Inflammatory macrophage treated with lipopolysaccharide for 4 hours (primary cell): ENCODE measurements around the gene TRIM37.
A peak's percentile ranks its signal among the peaks of the same experiment; 100 is the strongest.
"Not testable (repeated sequence)": the region's sequence is repeated elsewhere in the genome, so short reads cannot be mapped to it uniquely, and the experiment has no call there.

Experiments
- DNase-seq: peaks from one replicate; pipeline ENCODE4 v3.0.0-alpha.2; 2020

The TRIM37 gene

GRCh38 chr17:59108400-59109102 lies 1.9 kb upstream of the TRIM37 start:
- no peak for DNase-seq

GRCh38 chr17:59107306-59107670 lies 608 bp upstream of the TRIM37 start:
- DNase-seq: no peak

GRCh38 chr17:59105852-59106462 lies 723 bp downstream of the TRIM37 start:
- peak; percentile 15 for DNase-seq

- no peak for DNase-seq
These were observed 5.5 kb downstream of the TRIM37 start for GRCh38 chr17:59101178-59101577.

- no peak for DNase-seq
These were observed 8.8 kb downstream of the TRIM37 start for GRCh38 chr17:59097876-59098275.

GRCh38 chr17:59094861-59095530 lies 11.7 kb downstream of the TRIM37 start:
- DNase-seq: no peak

GRCh38 chr17:59093702-59094231 lies 12.9 kb downstream of the TRIM37 start:
- no peak for DNase-seq

GRCh38 chr17:59093145-59093701 lies 13.5 kb downstream of the TRIM37 start:
- DNase-seq: no peak

- not testable (repeated sequence) for DNase-seq
These were observed 16.1 kb downstream of the TRIM37 start for GRCh38 chr17:59090593-59090992.

- no peak for DNase-seq
These were observed 22.5 kb downstream of the TRIM37 start for GRCh38 chr17:59084154-59084553.

GRCh38 chr17:59074494-59074893 lies 32.2 kb downstream of the TRIM37 start:
- DNase-seq: no peak

GRCh38 chr17:59073972-59074371 lies 32.7 kb downstream of the TRIM37 start:
- DNase-seq: no peak

GRCh38 chr17:59069856-59070255 lies 36.8 kb downstream of the TRIM37 start:
- no peak for DNase-seq

GRCh38 chr17:59067756-59068155 lies 38.9 kb downstream of the TRIM37 start:
- no peak for DNase-seq

- DNase-seq: no peak
These were observed 39.3 kb downstream of the TRIM37 start for GRCh38 chr17:59067340-59067739.

GRCh38 chr17:59062509-59062908 lies 44.2 kb downstream of the TRIM37 start:
- DNase-seq: no peak

GRCh38 chr17:59056857-59057256 lies 49.8 kb downstream of the TRIM37 start:
- no peak for DNase-seq

- DNase-seq: no peak
These were observed 56.9 kb downstream of the TRIM37 start for GRCh38 chr17:59049798-59050197.

GRCh38 chr17:59047616-59048015 lies 59.1 kb downstream of the TRIM37 start:
- no peak for DNase-seq

- DNase-seq: no peak
These were observed 60.5 kb downstream of the TRIM37 start for GRCh38 chr17:59046192-59046591.

GRCh38 chr17:59038734-59039133 lies 67.9 kb downstream of the TRIM37 start:
- no peak for DNase-seq

- DNase-seq: no peak
These were observed 68.7 kb downstream of the TRIM37 start for GRCh38 chr17:59037960-59038359.

GRCh38 chr17:59030811-59031210 lies 75.9 kb downstream of the TRIM37 start:
- DNase-seq: no peak

GRCh38 chr17:59028328-59028727 lies 78.4 kb downstream of the TRIM37 start:
- peak; percentile 16 for DNase-seq
